Measurements from ENCODE around the gene CARMIL3.

CARMIL3 gene

GRCh38 chr14:24058951-24059475 lies 7.2 kb downstream of the CARMIL3 start:
- Histone ChIP-seq H3K27ac (no peak overlapping the region), H3K4me3 (no peak overlapping the region), H3K4me1 (no peaks in the 10 kb centered on the region), H3K9me3 (no peaks in the 10 kb centered on the region), H3K27me3 (peaks cover 0 to 33% of the 10 kb centered on the region in 2 donors), H3K36me3 (no peaks in the 10 kb centered on the region)
- no peak for DNase-seq
- intact Hi-C loops (cut with DNase I; ENCODE audit: low total_unique reads), result loop anchor here (5.0 kb wide), 3 partner anchors 33 to 93 kb away; partner anchors contain the start of gene PCK2
- no peak for TF ChIP-seq CTCF (IDR thresholded peaks at IDR 0.05)

GRCh38 chr14:24059841-24060388 lies 8.1 kb downstream of the CARMIL3 start:
- intact Hi-C loops (cut with DNase I; ENCODE audit: low total_unique reads), result loop anchor here (5.0 kb wide), 3 partner anchors 32 to 92 kb away; partner anchors contain the start of gene PCK2
- Histone ChIP-seq H3K4me1 (no peaks in the 10 kb centered on the region), H3K4me3 (no peak overlapping the region), H3K27ac (no peak overlapping the region), H3K36me3 (no peaks in the 10 kb centered on the region), H3K27me3 (peaks cover 0 to 25% of the 10 kb centered on the region in 2 donors), H3K9me3 (no peaks in the 10 kb centered on the region)
- TF ChIP-seq CTCF (IDR thresholded peaks at IDR 0.05), result no peak
- no peak for DNase-seq

- Histone ChIP-seq H3K4me3 (no peak overlapping the region), H3K27ac (no peak overlapping the region), H3K4me1 (no peaks in the 10 kb centered on the region), H3K27me3 (peaks cover 0 to 21% of the 10 kb centered on the region in 2 donors), H3K9me3 (no peaks in the 10 kb centered on the region), H3K36me3 (no peaks in the 10 kb centered on the region)
- peak in 1 of 2 donors; percentile 42 for DNase-seq
- TF ChIP-seq CTCF (IDR thresholded peaks at IDR 0.05), result no peak
- intact Hi-C loops (cut with DNase I; ENCODE audit: low total_unique reads), result no loop called here
Measured at GRCh38 chr14:24060443-24060842, 8.6 kb downstream of the CARMIL3 start.

GRCh38 chr14:24060984-24061913 lies 9.4 kb downstream of the CARMIL3 start:
- intact Hi-C loops (cut with DNase I; ENCODE audit: low total_unique reads), result no loop called here
- Histone ChIP-seq H3K27me3 (peaks cover 0 to 13% of the 10 kb centered on the region in 2 donors), H3K4me1 (no peaks in the 10 kb centered on the region), H3K4me3 (no peak overlapping the region), H3K9me3 (no peaks in the 10 kb centered on the region), H3K36me3 (no peaks in the 10 kb centered on the region), H3K27ac (no peak overlapping the region)
- no peak for DNase-seq
- TF ChIP-seq CTCF (IDR thresholded peaks at IDR 0.05), result no peak

- DNase-seq, result no peak
- intact Hi-C loops (cut with DNase I; ENCODE audit: low total_unique reads), result no loop called here
- H3K36me3 ChIP-seq, result no peaks in the 10 kb centered on the region
- peaks cover 0 to 5% of the 10 kb centered on the region in 2 donors for H3K27me3 ChIP-seq
- TF ChIP-seq CTCF (IDR thresholded peaks at IDR 0.05), result no peak
- H3K27ac ChIP-seq, result no peak overlapping the region
- H3K9me3 ChIP-seq, result no peaks in the 10 kb centered on the region
- no peak overlapping the region for H3K4me3 ChIP-seq
- no peaks in the 10 kb centered on the region for H3K4me1 ChIP-seq
Measured at GRCh38 chr14:24062216-24062980, 10.6 kb downstream of the CARMIL3 start.
